HCT116 (cell line): Measurements from ENCODE around the gene PDSS1. TPM values are rescaled to one million over a fixed set of nuclear protein-coding genes. Genes with fewer than 3 reads are reported as not detected.

Experiments
- ATAC-seq: fragments of 200-7000 bp; cut with Tn5 transposase; 2 replicates; pipeline ENCODE4 v1.9.1; 2020; ENCODE audit warnings: mild to moderate bottlenecking, moderate library complexity
- BruUV-seq: library from RNA; stranded (reverse); fragments of 400-500 nt; replicated peaks from 2 replicates; lab custom pipeline; 2021; lab: Mats Ljungman, UMichigan
- CTCF ChIA-PET: fragments of 300-600 bp; sonication (Branson Sonifier 250); formaldehyde crosslinking; loops from one replicate; lab custom pipeline; 2021; ENCODE audit warnings: antibody characterized with exemption; lab: Charles Lee
- POLR2A ChIA-PET: fragments of 300-600, 350-600 bp; sonication (Branson Sonifier 250); formaldehyde crosslinking; loops from one replicate; lab custom pipeline; 2021; ENCODE audit warnings: antibody characterized with exemption; lab: Charles Lee
- RAD21 ChIA-PET, 2 experiments: fragments of 300-600 bp; sonication (Branson Sonifier 250); formaldehyde crosslinking; loops; one replicate each; lab custom pipeline; 2023; ENCODE audit warnings: low total read pairs in 2 of 2; ENCODE audit not compliant: uncharacterized antibody in 2 of 2, unreplicated experiment in 2 of 2, low non-redundant PET in 1 of 2; lab: Charles Lee
- DNase-seq: peaks from one replicate; pipeline ENCODE4 v3.0.0-alpha.2; 2010; ENCODE audit warnings: low read depth, low spot score
- H2AFZ ChIP-seq: fragments of 200-600 bp; shearing (Covaris generic), sonication (generic); 2 replicates; pipeline ENCODE4 v1.6.1; 2017; ENCODE audit warnings: low read depth, mixed run types, mixed read lengths, antibody characterized with exemption, low read length; ENCODE audit not compliant: poor library complexity, severe bottlenecking
- H3K27ac ChIP-seq: 2 replicates; pipeline ENCODE4 v1.5.1; 2012; ENCODE audit warnings: low read depth, low read length
- H3K27me3 ChIP-seq: fragments of 200-600 bp; sonication (generic); 2 replicates; pipeline ENCODE4 v1.6.1; 2016; ENCODE audit warnings: mixed run types, low read length, mixed read lengths; ENCODE audit not compliant: insufficient read depth
- H3K36me3 ChIP-seq, 2 experiments: fragments of 200-500 bp in 1 of 2; fragments of 200-600 bp in 1 of 2; sonication (Bioruptor generic) in 1 of 2; sonication (generic) in 1 of 2; 2 replicates each; pipeline versions ENCODE4 v1.5.1 to v1.6.1; 2014 to 2016; ENCODE audit warnings: low read length in 2 of 2, inconsistent platforms in 1 of 2, mixed read lengths in 1 of 2, mixed run types in 1 of 2; ENCODE audit not compliant: insufficient read depth in 2 of 2, control insufficient read depth in 1 of 2
- H3K4me1 ChIP-seq, 2 experiments: fragments of 200-600 bp in 1 of 2; sonication (generic) in 1 of 2; 2 replicates each; pipeline versions ENCODE4 v1.5.1 to v1.6.1; 2012 to 2017; ENCODE audit warnings: low read length in 2 of 2, inconsistent platforms in 1 of 2, mild to moderate bottlenecking in 1 of 2, mixed read lengths in 1 of 2, mixed run types in 1 of 2, moderate library complexity in 1 of 2; ENCODE audit not compliant: insufficient read depth in 2 of 2, control insufficient read depth in 1 of 2
- H3K4me2 ChIP-seq: fragments of 200-600 bp; sonication (generic); 2 replicates; pipeline ENCODE4 v1.6.1; 2017; ENCODE audit warnings: mixed run types, low read length, mixed read lengths
- H3K4me3 ChIP-seq, 2 experiments: fragments of 200-600 bp in 1 of 2; sonication (generic) in 1 of 2; replicated peaks in 1 of 2; 2 replicates each; pipeline ENCODE4 v1.5.1; 2011 to 2016; ENCODE audit warnings: low read length in 2 of 2, control low read depth in 1 of 2, low read depth in 1 of 2, mild to moderate bottlenecking in 1 of 2, mixed read lengths in 1 of 2, mixed run types in 1 of 2
- H3K79me2 ChIP-seq: fragments of 200-600 bp; sonication (generic); 2 replicates; pipeline ENCODE4 v1.6.1; 2017; ENCODE audit warnings: mild to moderate bottlenecking, mixed run types, low read length, moderate library complexity, mixed read lengths; ENCODE audit not compliant: insufficient read depth
- H3K9ac ChIP-seq: fragments of 200-600 bp; sonication (generic); 2 replicates; pipeline ENCODE4 v1.6.1; 2016; ENCODE audit warnings: low read length, mixed read lengths
- H3K9me2 ChIP-seq: fragments of 200-600 bp; sonication (generic), shearing (Covaris generic); 2 replicates; pipeline ENCODE4 v1.6.1; 2017; ENCODE audit warnings: mixed run types, mild to moderate bottlenecking, moderate library complexity; ENCODE audit not compliant: insufficient read depth
- H3K9me3 ChIP-seq, 2 experiments: fragments of 200-500 bp in 1 of 2; fragments of 200-600 bp in 1 of 2; sonication (Bioruptor generic) in 1 of 2; sonication (generic) in 1 of 2; 2 replicates each; pipeline ENCODE4 v1.6.1; 2014 to 2017; ENCODE audit warnings: low read length in 2 of 2, mixed read lengths in 2 of 2, inconsistent platforms in 1 of 2, low read depth in 1 of 2, mild to moderate bottlenecking in 1 of 2, mixed run types in 1 of 2, moderate library complexity in 1 of 2; ENCODE audit not compliant: control insufficient read depth in 1 of 2, insufficient read depth in 1 of 2
- H4K20me1 ChIP-seq: fragments of 200-600 bp; sonication (generic), shearing (Covaris generic); 2 replicates; pipeline ENCODE4 v1.6.1; 2017; ENCODE audit warnings: mixed run types, mild to moderate bottlenecking, moderate library complexity; ENCODE audit not compliant: insufficient read depth
- ATF3 ChIP-seq: IDR thresholded peaks from 2 replicates; pipeline ENCODE4 v1.6.1; 2012
- CEBPB ChIP-seq: IDR thresholded peaks from 2 replicates; pipeline ENCODE4 v1.6.1; 2012; ENCODE audit warnings: low read depth
- EGR1 ChIP-seq: IDR thresholded peaks from 2 replicates; pipeline ENCODE4 v1.6.1; 2012; ENCODE audit warnings: low read depth
- FOSL1 ChIP-seq: IDR thresholded peaks from 2 replicates; pipeline ENCODE4 v1.6.1; 2012; ENCODE audit warnings: low read depth
- JUND ChIP-seq: IDR thresholded peaks from 2 replicates; pipeline ENCODE4 v1.6.1; 2012
- MAX ChIP-seq: IDR thresholded peaks from 2 replicates; pipeline ENCODE4 v1.6.1; 2012
- SIN3A ChIP-seq: IDR thresholded peaks from 2 replicates; pipeline ENCODE4 v1.6.1; 2012; ENCODE audit warnings: low read depth
- SRF ChIP-seq: IDR thresholded peaks from 2 replicates; pipeline ENCODE4 v1.6.1; 2012; ENCODE audit warnings: low read depth
- YY1 ChIP-seq: IDR thresholded peaks from 2 replicates; pipeline ENCODE4 v1.6.1; 2011; ENCODE audit warnings: low read length, low read depth, moderate library complexity, mild to moderate bottlenecking; ENCODE audit not compliant: insufficient replicate concordance; ENCODE audit errors: extremely low read depth
- ZNF274 ChIP-seq: fragments of 200-500 bp; sonication (Bioruptor generic); IDR thresholded peaks from 2 replicates; pipeline ENCODE4 v1.6.1; 2014; ENCODE audit warnings: mild to moderate bottlenecking, low read depth, low read length, inconsistent platforms
- intact Hi-C: fragments of 100-400 bp; cut with micrococcal nuclease; formaldehyde crosslinking; loops from 2 replicates; pipeline ENCODE4 v1.10.0; 2022
- total RNA-seq: library from RNA; stranded (reverse); gene quantifications from one replicate; pipeline ENCODE4 v1.2.1, GENCODE V29; 2021; ENCODE audit not compliant: unreplicated experiment

PDSS1 gene
- total RNA-seq, 1 experiment from 2014 or later: 23.5 TPM

- H2AFZ ChIP-seq: no peak overlapping the region
- no peaks in the 10 kb centered on the region for H3K27me3 ChIP-seq
- ATAC-seq: peak; percentile 28
- no peaks in the 10 kb centered on the region for H3K9me2 ChIP-seq
- intact Hi-C loops: loop anchor here (10.0 kb wide), 2 partner anchors 92 to 168 kb away; partner anchors contain the start of gene ABI1
- TSS peak; percentile 89 for BruUV-seq
- H4K20me1 ChIP-seq: 0 out of 2 replicates have a peak, but pooled peaks cover 4% of the 10 kb centered on the region
- peak overlapping the region; percentile 89 for H3K4me2 ChIP-seq
- peak overlapping the region; percentile 94 for H3K27ac ChIP-seq
- H3K4me1 ChIP-seq: peaks cover 5 to 18% of the 10 kb centered on the region in 2 experiments; a peak in 3 of 4 replicates
- peaks cover 43% of the 10 kb centered on the region for H3K79me2 ChIP-seq
- RAD21 ChIA-PET: no interaction called here
- CTCF ChIA-PET: interaction anchor here (1.0 kb wide), 1 partner anchor 185 kb away, joined by 6 read pairs; no protein-coding TSS in a partner anchor
- H3K4me3 ChIP-seq: peak overlapping the region; percentile 76 to 95
- POLR2A ChIA-PET: interaction anchor here (1.0 kb wide), 1 partner anchor 10 kb away, joined by 4 read pairs; no protein-coding TSS in a partner anchor
- peaks cover 0 to 11% of the 10 kb centered on the region in 2 experiments; a peak in 1 of 4 replicates for H3K36me3 ChIP-seq
- H3K9ac ChIP-seq: peak overlapping the region; percentile 94
- TF ChIP-seq MAX (no peak), ZNF274 (no peak), SRF (no peak), ATF3 (no peak), FOSL1 (no peak), YY1 (no peak), JUND (no peak)
- TF ChIP-seq, all 23 proteins: peak for 0
- H3K9me3 ChIP-seq: no peaks in the 10 kb centered on the region
- DNase-seq: peak; percentile 18
Observed at GRCh38 chr10:26696786-26697162, 727 bp upstream of the PDSS1 start.

DNA sequence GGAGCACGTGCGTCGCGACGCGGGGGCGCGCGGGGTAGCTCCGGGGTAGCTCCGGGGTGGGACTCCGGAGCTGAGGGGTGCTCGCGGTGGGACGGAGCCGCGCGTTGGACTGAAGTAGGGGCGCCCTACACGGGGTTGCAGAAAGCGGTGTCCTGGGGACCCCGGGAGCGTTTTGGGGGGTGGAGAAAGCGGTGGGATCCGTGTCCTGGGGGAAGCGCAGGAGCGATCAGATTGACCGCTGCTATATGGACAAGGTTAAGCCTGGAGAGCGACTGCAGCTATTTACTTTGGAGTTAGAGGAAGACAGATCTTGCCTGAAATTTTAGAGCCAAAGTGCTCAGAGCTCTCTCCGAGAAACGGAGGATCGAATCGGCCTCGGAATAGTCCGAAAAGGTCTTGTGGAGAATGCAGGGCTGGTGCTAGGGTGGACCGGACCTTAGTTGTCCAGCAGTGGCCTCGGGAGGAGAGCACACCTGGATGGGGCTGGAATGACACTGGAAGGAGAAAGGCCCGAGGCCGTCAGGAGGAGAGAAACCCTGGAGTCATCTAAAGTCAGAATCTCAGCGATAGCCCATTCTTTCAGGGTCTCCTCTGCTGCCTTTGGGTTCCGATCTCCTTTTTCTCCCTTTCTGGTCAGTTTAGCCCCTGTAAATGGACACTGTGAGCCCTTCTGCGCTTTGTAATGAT, 564 bp downstream of the PDSS1 start:
- Histone ChIP-seq H3K36me3 (peaks cover 6 to 19% of the 10 kb centered on the region in 2 experiments; a peak in 2 of 4 replicates), H3K4me3 (peak overlapping the region; percentile 76 to 95), H3K9me2 (no peaks in the 10 kb centered on the region), H3K9me3 (no peaks in the 10 kb centered on the region), H3K79me2 (peaks cover 56% of the 10 kb centered on the region), H2AFZ (no peak overlapping the region), H4K20me1 (0 out of 2 replicates have a peak, but pooled peaks cover 4% of the 10 kb centered on the region), H3K4me2 (peak overlapping the region; percentile 89), H3K27me3 (no peaks in the 10 kb centered on the region)
- TSS peak; percentile 57 for BruUV-seq
- no peak; the same call in 1 of the 2 replicates for ATAC-seq
- POLR2A ChIA-PET: no interaction called here
- TF ChIP-seq EGR1: peak; percentile 38; the same call in 1 of the 2 replicates
- peak; percentile 68; the same call in 1 of the 2 replicates for TF ChIP-seq SIN3A
- no peak for TF ChIP-seq CEBPB
- TF ChIP-seq, all 23 proteins: peak for 2
- peak overlapping the region; percentile 94 for H3K27ac ChIP-seq
- ChIA-PET CTCF (no interaction called here), RAD21 (no interaction called here)
- H3K9ac ChIP-seq: peak overlapping the region; percentile 94
- H3K4me1 ChIP-seq: peaks cover 5 to 18% of the 10 kb centered on the region in 2 experiments; a peak in 3 of 4 replicates
- DNase-seq: no peak
- intact Hi-C loops: loop anchor here (10.0 kb wide), 2 partner anchors 93 to 167 kb away; partner anchors contain the start of gene ABI1
